K562 (cell line): ENCODE results near the gene RBM15. TPM values are rescaled to one million over a fixed set of nuclear protein-coding genes. Genes with fewer than 3 reads are reported as not detected.

Experiments used
- BDP1 ChIP-seq: IDR thresholded peaks from 3 replicates; pipeline ENCODE4 v1.6.1; 2011; ENCODE audit not compliant: insufficient read length, insufficient read depth
- CHD4 ChIP-seq: fragments of 200-600 bp; sonication (generic); IDR thresholded peaks from 3 replicates; pipeline ENCODE4 v1.6.1; 2012; ENCODE audit warnings: low read depth, mild to moderate bottlenecking, mixed read lengths, low read length, inconsistent platforms; ENCODE audit not compliant: insufficient read depth, insufficient replicate concordance, poor library complexity, severe bottlenecking
- CTCFL ChIP-seq: IDR thresholded peaks from 2 replicates; pipeline ENCODE4 v1.6.1; 2011; ENCODE audit warnings: borderline replicate concordance, low read depth, mild to moderate bottlenecking, moderate library complexity, low read length; ENCODE audit not compliant: insufficient read depth, poor library complexity, severe bottlenecking
- OTX1 ChIP-seq: fragments of 450-650 bp; formaldehyde crosslinking; IDR thresholded peaks from 2 replicates; pipeline ENCODE4 v1.4.0; 2022; ENCODE audit warnings: mild to moderate bottlenecking
- THRAP3 ChIP-seq: fragments of 450-650 bp; IDR thresholded peaks from 2 replicates; pipeline ENCODE4 v1.6.1; 2016; ENCODE audit warnings: mild to moderate bottlenecking, inconsistent platforms, borderline replicate concordance
- ZC3H11A ChIP-seq: IDR thresholded peaks from 2 replicates; pipeline ENCODE4 v1.6.1; 2012; ENCODE audit warnings: low read depth, low read length, improper control_type of control experiment
- ZNF197 ChIP-seq: fragments of 200-800 bp; sonication (Bioruptor generic); IDR thresholded peaks from 2 replicates; pipeline ENCODE4 v1.6.1; 2016; ENCODE audit warnings: low read depth, missing genetic modification characterization, missing compliant biosample characterization
- ZNF609 ChIP-seq: sonication (generic); formaldehyde crosslinking; IDR thresholded peaks from 2 replicates; pipeline ENCODE4 v1.8.1; 2023; ENCODE audit warnings: missing genetic modification reagents, mild to moderate bottlenecking, borderline replicate concordance
- polyA plus RNA-seq, 8 experiments: library from polyadenylated mRNA; depleted of rRNA in 4 of 8; stranded (reverse) in 5 of 8; unstranded in 3 of 8; fragments of >200 nt; fragmentation: Nextera tagmentation in 2 of 8; fragmentation: Illumina TruSeq in 1 of 8; extraction: Ambion mirVana in 2 of 8; extraction: Trizol in 1 of 8; gene quantifications; 2 replicates each; pipeline versions ENCODE4 v1.2.1 to v1.2.3, GENCODE V29; 2011 to 2014; ENCODE audit warnings: inconsistent platforms in 1 of 8, missing spikeins in 1 of 8
- total RNA-seq, 7 experiments: library from RNA; depleted of rRNA in 6 of 7; stranded (reverse); fragments of >200 nt in 6 of 7; fragmentation: Illumina TruSeq in 2 of 7; extraction: Trizol in 2 of 7; gene quantifications; 2 replicates each; pipeline versions ENCODE4 v1.2.1 to v1.2.3, GENCODE V29; 2011 to 2021; ENCODE audit warnings: low replicate concordance in 1 of 7

The RBM15 gene
- total and polyA plus RNA-seq, 9 of the 15 experiments (the other 6 are each of a cell fraction or from before 2014, with no cell fraction given), result 2.4 to 63.4 (median 28.2) TPM

DNA sequence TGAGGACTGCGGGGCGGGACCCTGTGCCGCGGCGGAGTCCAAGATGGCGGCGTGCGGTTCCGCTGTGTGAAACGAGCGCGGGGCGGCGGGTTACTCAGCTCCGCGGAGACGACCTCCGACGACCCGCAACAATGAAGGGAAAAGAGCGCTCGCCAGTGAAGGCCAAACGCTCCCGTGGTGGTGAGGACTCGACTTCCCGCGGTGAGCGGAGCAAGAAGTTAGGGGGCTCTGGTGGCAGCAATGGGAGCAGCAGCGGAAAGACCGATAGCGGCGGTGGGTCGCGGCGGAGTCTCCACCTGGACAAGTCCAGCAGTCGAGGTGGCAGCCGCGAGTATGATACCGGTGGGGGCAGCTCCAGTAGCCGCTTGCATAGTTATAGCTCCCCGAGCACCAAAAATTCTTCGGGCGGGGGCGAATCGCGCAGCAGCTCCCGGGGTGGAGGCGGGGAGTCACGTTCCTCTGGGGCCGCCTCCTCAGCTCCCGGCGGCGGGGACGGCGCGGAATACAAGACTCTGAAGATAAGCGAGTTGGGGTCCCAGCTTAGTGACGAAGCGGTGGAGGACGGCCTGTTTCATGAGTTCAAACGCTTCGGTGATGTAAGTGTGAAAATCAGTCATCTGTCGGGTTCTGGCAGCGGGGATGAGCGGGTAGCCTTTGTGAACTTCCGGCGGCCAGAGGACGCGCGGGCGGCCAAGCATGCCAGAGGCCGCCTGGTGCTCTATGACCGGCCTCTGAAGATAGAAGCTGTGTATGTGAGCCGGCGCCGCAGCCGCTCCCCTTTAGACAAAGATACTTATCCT lies 430 bp downstream of the RBM15 start (continued):
- TF ChIP-seq ZNF609 (no peak), CHD4 (no peak), CTCFL (no peak), ZNF197 (CRISPR knock-in tag) (no peak; the same call in 1 of the 2 replicates), OTX1 (CRISPR knock-in tag) (peak; percentile 39; the same call in 1 of the 2 replicates), ZC3H11A (no peak), THRAP3 (no peak), BDP1 (no peak)
- TF ChIP-seq, all 486 proteins: peak for 123
